HepG2 (cell line): ENCODE data around the gene RGS6. TPM values are rescaled to one million over a fixed set of nuclear protein-coding genes. Genes with fewer than 3 reads are reported as not detected.

Source experiments
- ATAC-seq: fragments of 200-7000 bp; cut with Tn5 transposase; 3 replicates; pipeline ENCODE4 v1.9.1; 2020; ENCODE audit warnings: mild to moderate bottlenecking, moderate library complexity
- BruUV-seq: library from RNA; stranded (reverse); fragments of 400-500 nt; replicated peaks from 2 replicates; lab custom pipeline; 2021; lab: Mats Ljungman, UMichigan
- CTCF ChIA-PET: fragments of 300-600 bp; formaldehyde crosslinking; extraction: SDS; loops from one replicate; lab custom pipeline; 2021; ENCODE audit warnings: low total read pairs, inconsistent platforms, low intra/inter-chr PET ratio; lab: Yijun Ruan, JAX
- POLR2A ChIA-PET: fragments of 350-600 bp; sonication (Branson Sonifier 250); formaldehyde crosslinking; loops from one replicate; lab custom pipeline; 2020; ENCODE audit warnings: antibody characterized with exemption, inconsistent platforms; lab: Yijun Ruan, JAX
- DNase-seq: peaks from one replicate; pipeline ENCODE4 v3.0.0-alpha.2; 2015; ENCODE audit warnings: low spot score
- FAIRE-seq: peaks from 3 replicates; lab custom pipeline; 2011; peaks lifted over from hg19 to GRCh38; lab: Jason Lieb, UNC
- H2AFZ ChIP-seq: one replicate; pipeline ENCODE4 v1.6.1; 2011; ENCODE audit warnings: low read length, inconsistent platforms
- H3K27ac ChIP-seq: fragments of 300-600 bp; 3 replicates; pipeline ENCODE4 v1.8.0; 2011; ENCODE audit warnings: mixed run types, mild to moderate bottlenecking, mixed read lengths, low read length, inconsistent platforms; ENCODE audit not compliant: insufficient read depth; ENCODE audit errors: extremely low read length
- H3K27me3 ChIP-seq, 2 experiments: fragments of 200-600 bp in 1 of 2; 2 replicates in 1 of 2; 3 replicates in 1 of 2; pipeline versions ENCODE4 v1.6.0 to v1.8.0; 2011; ENCODE audit warnings: low read length in 2 of 2, mild to moderate bottlenecking in 2 of 2, moderate library complexity in 2 of 2, inconsistent platforms in 1 of 2; ENCODE audit not compliant: insufficient read depth in 2 of 2, control insufficient read depth in 1 of 2
- H3K36me3 ChIP-seq, 2 experiments: fragments of 200-600 bp in 1 of 2; replicated peaks in 1 of 2; 2 replicates in 1 of 2; 3 replicates in 1 of 2; pipeline versions ENCODE4 v1.5.1 to v1.8.0; 2011; ENCODE audit warnings: low read length in 2 of 2, inconsistent platforms in 1 of 2; ENCODE audit not compliant: insufficient read depth in 2 of 2, control insufficient read depth in 1 of 2
- H3K4me1 ChIP-seq: 2 replicates; pipeline ENCODE4 v1.5.1; 2012; ENCODE audit warnings: low read length, inconsistent platforms; ENCODE audit not compliant: insufficient read depth
- H3K4me2 ChIP-seq: 2 replicates; pipeline ENCODE4 v1.6.0; 2011; ENCODE audit warnings: low read depth, low read length, inconsistent platforms
- H3K4me3 ChIP-seq, 3 experiments: fragments of 200-600 bp in 1 of 3; sonication (generic), shearing (Covaris generic) in 1 of 3; replicated peaks in 1 of 3; 2 replicates each; pipeline ENCODE4 v1.5.1; 2011 to 2016; ENCODE audit warnings: low read length in 3 of 3, inconsistent platforms in 2 of 3, low read depth in 2 of 3, mild to moderate bottlenecking in 2 of 3, control low read depth in 1 of 3, mixed read lengths in 1 of 3; ENCODE audit not compliant: insufficient read depth in 1 of 3
- H3K79me2 ChIP-seq: one replicate; pipeline ENCODE4 v1.6.1; 2011; ENCODE audit warnings: low read length, inconsistent platforms; ENCODE audit not compliant: insufficient read depth
- H3K9ac ChIP-seq: 2 replicates; pipeline ENCODE4 v1.6.0; 2011; ENCODE audit warnings: mild to moderate bottlenecking, low read depth, low read length, inconsistent platforms; ENCODE audit not compliant: insufficient read depth
- H3K9me3 ChIP-seq: 2 replicates; pipeline ENCODE4 v1.5.1; 2012; ENCODE audit warnings: mild to moderate bottlenecking, low read length
- H4K20me1 ChIP-seq: 2 replicates; pipeline ENCODE4 v1.6.0; 2011; ENCODE audit warnings: inconsistent platforms, mild to moderate bottlenecking, low read length, moderate library complexity; ENCODE audit not compliant: insufficient read depth
- CREB1 ChIP-seq, 2 experiments: fragments of 450-650 bp in 1 of 2; IDR thresholded peaks; 2 replicates each; pipeline ENCODE4 v1.6.1; 2016 to 2017; ENCODE audit warnings: control low read depth in 1 of 2, mild to moderate bottlenecking in 1 of 2, missing compliant biosample characterization in 1 of 2, missing genetic modification characterization in 1 of 2
- FOXP1 ChIP-seq, 2 experiments: fragments of 450-650 bp in 1 of 2; IDR thresholded peaks; 2 replicates each; pipeline ENCODE4 v1.6.1; 2017 to 2018; ENCODE audit warnings: antibody characterized with exemption in 1 of 2
- NR2C2 ChIP-seq: sonication (generic); formaldehyde crosslinking; IDR thresholded peaks from 2 replicates; pipeline ENCODE4 v1.4.0; 2020; ENCODE audit warnings: missing genetic modification reagents, mild to moderate bottlenecking, moderate library complexity, borderline replicate concordance
- WGBS: methylation state at CpG from one replicate; pipeline ENCODE4 v1.1.6; 2017; ENCODE audit warnings: low lambda C conversion rate; 5-methylcytosine and 5-hydroxymethylcytosine counted together
- in situ Hi-C: cut with HindIII; loops from 2 replicates; pipeline ENCODE4 v1.10.0; 2017; ENCODE audit warnings: low pct_unique_long_range_greater_than_20kb; ENCODE audit not compliant: extremely low pct_ligation_motif_present
- intact Hi-C: fragments of 100-400 bp; cut with micrococcal nuclease; formaldehyde crosslinking; loops from one replicate; pipeline ENCODE4 v1.10.0; 2022; ENCODE audit not compliant: unreplicated experiment
- polyA plus RNA-seq, 8 experiments: library from polyadenylated mRNA; depleted of rRNA in 3 of 8; stranded (reverse) in 7 of 8; unstranded in 1 of 8; fragments of >200 nt; fragmentation: Illumina TruSeq in 4 of 8; extraction: Trizol in 4 of 8; gene quantifications; 2 replicates each; pipeline versions ENCODE4 v1.2.1 to v1.2.3, GENCODE V29; 2011 to 2016; ENCODE audit warnings: low read depth in 4 of 8, missing spikeins in 1 of 8, mixed read lengths in 1 of 8; ENCODE audit not compliant: insufficient read depth in 1 of 8
- total RNA-seq, 5 experiments: library from RNA; depleted of rRNA; stranded (reverse); fragments of >200 nt; fragmentation: Illumina TruSeq; extraction: Trizol; gene quantifications; 2 replicates each; pipeline ENCODE4 v1.2.3, GENCODE V29; 2016; ENCODE audit warnings: low read depth in 1 of 5

The RGS6 gene
- total and polyA plus RNA-seq, 2 of the 13 experiments (the other 11 are each of a cell fraction or from before 2014, with no cell fraction given), result not detected

- no TSS peak for BruUV-seq
- CTCF ChIA-PET, result no interaction called here
- H3K4me2 ChIP-seq, result no peak overlapping the region
Measured at GRCh38 chr14:72607386-72608130, 675.3 kb downstream of the RGS6 start.

DNA sequence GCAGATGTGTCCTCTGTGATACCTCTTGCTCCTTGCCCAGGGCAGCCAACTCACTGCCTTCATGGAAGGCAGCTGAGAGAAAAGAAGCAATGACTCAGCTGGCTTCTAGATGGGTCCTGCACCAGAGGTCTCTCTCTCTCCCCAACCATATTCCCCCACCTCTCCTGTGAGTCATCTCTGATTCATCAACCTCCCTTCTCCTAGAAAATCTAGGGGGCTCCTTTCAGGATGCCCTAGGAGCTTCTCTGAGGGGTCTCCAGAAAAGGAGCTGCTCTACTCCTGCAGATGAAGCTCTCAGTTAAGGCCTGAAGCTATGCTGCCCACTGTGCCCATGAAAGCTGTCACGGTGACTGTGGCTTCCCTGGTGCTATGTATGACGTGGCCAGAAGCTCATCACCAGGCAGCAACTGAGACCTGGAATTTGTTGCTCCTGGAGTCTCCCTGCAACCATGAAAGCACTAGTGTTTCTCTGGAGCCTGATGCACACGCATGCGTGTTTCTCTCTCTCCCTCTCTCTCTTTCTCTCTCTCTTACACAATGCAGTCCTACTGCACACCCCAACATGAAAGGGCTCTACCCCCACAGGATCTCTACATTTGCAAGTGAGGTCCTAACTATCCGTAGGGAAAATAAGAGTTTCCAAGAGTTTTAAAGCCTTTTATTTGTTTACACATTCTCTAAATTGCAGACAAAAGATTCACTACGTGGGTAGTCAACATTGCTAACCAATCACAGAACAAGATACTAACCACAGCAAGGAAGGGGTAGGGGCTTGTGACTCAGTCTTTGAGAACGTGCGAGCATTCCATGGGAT is 676.4 kb downstream of the RGS6 start:
- Histone ChIP-seq H3K36me3 (no peaks in the 10 kb centered on the region), H3K27ac (no peak overlapping the region), H3K79me2 (no peaks in the 10 kb centered on the region), H3K27me3 (peaks cover 4 to 42% of the 10 kb centered on the region in 2 experiments; a peak in 4 of 5 replicates), H3K4me3 (no peak overlapping the region), H3K4me1 (no peaks in the 10 kb centered on the region)
- ChIA-PET CTCF (no interaction called here), POLR2A (no interaction called here)
- ATAC-seq (no peak), DNase-seq (no peak), FAIRE-seq (no peak)
- 2% methylated on average over 6 of the region's 8 CpGs for WGBS
- intact Hi-C loops, result no loop called here
- no TSS peak for BruUV-seq
- in situ Hi-C loops, result no loop called here
- TF ChIP-seq CREB1 (IDR thresholded peaks at IDR 0.05) (0 out of 2 replicates have a peak, but pooled peaks have one; percentile 48), CREB1 (CRISPR knock-in tag; IDR thresholded peaks at IDR 0.05) (no peak), NR2C2 (CRISPR knock-in tag) (no peak)
- TF ChIP-seq, all 625 proteins: peak for 1
- Histone ChIP-seq H3K9ac (no peak overlapping the region), H4K20me1 (no peaks in the 10 kb centered on the region), H2AFZ (no peak overlapping the region), H3K9me3 (no peaks in the 10 kb centered on the region), H3K4me2 (no peak overlapping the region)

More at GRCh38 chr14:72607386-72608130, 675.3 kb downstream of the RGS6 start:
- H3K79me2 ChIP-seq, result no peaks in the 10 kb centered on the region
- POLR2A ChIA-PET, result no interaction called here
- peaks cover 4 to 49% of the 10 kb centered on the region in 2 experiments; a peak in 4 of 5 replicates for H3K27me3 ChIP-seq
- H3K9me3 ChIP-seq, result no peaks in the 10 kb centered on the region
- no peak for DNase-seq
- no peak for FAIRE-seq
- no peak overlapping the region for H3K9ac ChIP-seq
- no peak overlapping the region for H3K27ac ChIP-seq
- no peak overlapping the region for H3K4me3 ChIP-seq
- in situ Hi-C loops (no loop called here), intact Hi-C loops (no loop called here)
- no peak for ATAC-seq
- 0% methylated on average over 6 of the region's 12 CpGs for WGBS
- no peaks in the 10 kb centered on the region for H3K36me3 ChIP-seq
- H2AFZ ChIP-seq, result no peak overlapping the region
- TF ChIP-seq FOXP1 (IDR thresholded peaks at IDR 0.05) (no peak), FOXP1 (CRISPR knock-in tag; IDR thresholded peaks at IDR 0.05) (no peak)
- no peaks in the 10 kb centered on the region for H3K4me1 ChIP-seq
- no peaks in the 10 kb centered on the region for H4K20me1 ChIP-seq
